IgD-negative memory B cell (primary cell): ENCODE results near the gene FBXO17. TPM values are rescaled to one million over a fixed set of nuclear protein-coding genes. Genes with fewer than 3 reads are reported as not detected.

Experiments used
- polyA plus RNA-seq: library from polyadenylated mRNA; unstranded; fragments of 300-500 nt; fragmentation: Illumina TruSeq; gene quantifications from one replicate; pipeline ENCODE4 v1.2.3, GENCODE V29; 2021

The FBXO17 gene
- polyA plus RNA-seq, 1 donor from 2014 or later: not detected

Other genes with a start within 250 kb of the FBXO17 start
- gene CAPN12, start 231.3 kb downstream of the FBXO17 start, polyA plus RNA-seq: 31.6 TPM
- not detected for gene LGALS7, start 202.2 kb downstream of the FBXO17 start, polyA plus RNA-seq
- not detected for gene LGALS7B, start 186.5 kb downstream of the FBXO17 start, polyA plus RNA-seq
- gene LGALS4, start 162.8 kb downstream of the FBXO17 start, polyA plus RNA-seq: not detected
- gene ECH1, start 143.9 kb downstream of the FBXO17 start, polyA plus RNA-seq: 307 TPM
- 78.9 TPM for gene HNRNPL, start 125.8 kb downstream of the FBXO17 start, polyA plus RNA-seq
- gene RINL, start 97.5 kb downstream of the FBXO17 start, polyA plus RNA-seq: 61.3 TPM
- gene SIRT2, start 76.1 kb downstream of the FBXO17 start, polyA plus RNA-seq: 45.5 TPM
- gene NFKBIB, start 75.8 kb downstream of the FBXO17 start, polyA plus RNA-seq: 18.2 TPM
- not detected for gene CCER2, start 63.6 kb downstream of the FBXO17 start, polyA plus RNA-seq
- 21.7 TPM for gene SARS2, start 45.0 kb downstream of the FBXO17 start, polyA plus RNA-seq
- gene MRPS12, start 44.8 kb downstream of the FBXO17 start, polyA plus RNA-seq: 75.4 TPM
- gene FBXO27, start 56.8 kb upstream of the FBXO17 start, polyA plus RNA-seq: 0.38 TPM
- gene ACP7, start 108.6 kb upstream of the FBXO17 start, polyA plus RNA-seq: not detected
- 3.7 TPM for gene PAK4, start 150.0 kb upstream of the FBXO17 start, polyA plus RNA-seq
- not detected for gene NCCRP1, start 221.2 kb upstream of the FBXO17 start, polyA plus RNA-seq
- gene SYCN, start 228.5 kb upstream of the FBXO17 start, polyA plus RNA-seq: not detected